T-helper 2 cell treated with Interferon-gamma antibody and Interleukin-4, amounts not matched to agents 5 μg/mL and 100 μg/mL, for 36 hours (primary cell): ENCODE data around the gene PALM.
"Not testable (repeated sequence)": the region's sequence is repeated elsewhere in the genome, so short reads cannot be mapped to it uniquely, and the experiment has no call there.

Source experiments
- DNase-seq: peaks from one replicate; pipeline ENCODE4 v3.0.0; 2021; ENCODE audit warnings: low spot score
- H3K27ac Mint-ChIP-seq: one replicate; pipeline ENCODE4 v1.8.0; 2021; ENCODE audit warnings: mild to moderate bottlenecking, mixed read lengths
- H3K27me3 Mint-ChIP-seq: one replicate; pipeline ENCODE4 v1.8.0; 2021; ENCODE audit warnings: low read depth, mixed read lengths
- H3K36me3 Mint-ChIP-seq: one replicate; pipeline ENCODE4 v1.8.0; 2021; ENCODE audit warnings: low read depth, mixed read lengths
- H3K4me1 Mint-ChIP-seq: one replicate; pipeline ENCODE4 v1.8.0; 2021; ENCODE audit warnings: low read depth, mixed read lengths
- H3K4me3 Mint-ChIP-seq: one replicate; pipeline ENCODE4 v1.8.0; 2022; ENCODE audit warnings: mild to moderate bottlenecking, moderate library complexity, mixed read lengths
- H3K9me3 Mint-ChIP-seq: one replicate; pipeline ENCODE4 v1.8.0; 2021; ENCODE audit warnings: mixed read lengths

Gene PALM

GRCh38 chr19:741506-742131, 32.9 kb downstream of the PALM start:
- Mint-ChIP-seq H3K36me3 (no peaks in the 10 kb centered on the region), H3K27me3 (no peaks in the 10 kb centered on the region), H3K9me3 (peaks cover 4% of the 10 kb centered on the region), H3K27ac (no peak overlapping the region), H3K4me1 (no peaks in the 10 kb centered on the region), H3K4me3 (no peak overlapping the region)
- no peak for DNase-seq

DNA sequence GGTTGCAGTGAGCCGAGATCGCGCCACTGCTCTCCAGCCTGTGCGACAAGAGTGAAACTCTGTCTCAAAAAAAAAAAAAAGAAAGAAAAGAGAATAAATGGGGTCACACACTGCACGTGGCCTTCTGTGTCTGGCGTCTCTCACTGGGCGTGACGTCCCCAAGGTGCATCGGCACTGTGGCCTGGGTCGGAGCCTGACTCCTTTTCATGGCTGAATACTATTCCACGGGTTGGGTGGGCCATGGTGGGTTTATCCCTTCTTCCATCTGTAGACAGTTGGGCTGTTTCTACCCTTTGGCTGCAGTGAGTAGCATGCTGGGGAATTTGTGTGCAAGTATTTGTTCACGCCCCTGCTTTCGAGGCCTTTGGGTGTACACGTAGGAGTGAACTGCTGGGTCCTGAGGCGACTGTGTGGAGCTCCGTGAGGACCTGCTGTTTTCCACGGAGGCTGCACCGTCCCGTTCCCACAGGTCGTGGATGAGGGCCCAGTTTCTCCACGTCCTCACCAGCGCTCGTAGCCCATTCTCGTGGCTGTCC, 33.9 kb downstream of the PALM start:
- H3K4me1 Mint-ChIP-seq, result no peaks in the 10 kb centered on the region
- H3K9me3 Mint-ChIP-seq, result peaks cover 4% of the 10 kb centered on the region
- no peak overlapping the region for H3K4me3 Mint-ChIP-seq
- H3K27me3 Mint-ChIP-seq, result no peaks in the 10 kb centered on the region
- no peak overlapping the region for H3K27ac Mint-ChIP-seq
- no peaks in the 10 kb centered on the region for H3K36me3 Mint-ChIP-seq
- DNase-seq, result no peak

- H3K27ac Mint-ChIP-seq, result no peak overlapping the region
- no peak for DNase-seq
- H3K9me3 Mint-ChIP-seq, result peaks cover 4% of the 10 kb centered on the region
- H3K4me3 Mint-ChIP-seq, result no peak overlapping the region
- no peaks in the 10 kb centered on the region for H3K36me3 Mint-ChIP-seq
- H3K27me3 Mint-ChIP-seq, result no peaks in the 10 kb centered on the region
- H3K4me1 Mint-ChIP-seq, result no peaks in the 10 kb centered on the region
These were observed 34.5 kb downstream of the PALM start for GRCh38 chr19:743168-743687.

DNA sequence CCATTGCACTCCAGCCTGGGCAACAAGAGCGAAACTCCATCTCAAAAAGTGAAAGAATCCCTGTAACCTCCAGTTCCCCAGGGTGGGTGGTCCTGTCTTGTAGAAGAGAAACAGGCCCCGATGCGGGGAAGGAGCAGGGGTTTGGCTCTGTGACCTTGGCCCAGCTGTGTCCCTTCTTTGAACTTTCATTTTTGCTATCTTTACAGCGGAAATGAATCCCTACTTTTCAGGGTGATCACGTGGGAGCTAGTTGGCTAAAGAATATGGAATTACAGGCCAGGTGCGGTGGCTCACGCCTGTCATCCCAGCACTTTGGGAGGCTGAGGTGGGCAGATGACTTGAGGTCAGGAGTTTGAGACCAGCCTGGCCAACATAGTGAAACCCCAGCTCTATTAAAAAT, 36.4 kb downstream of the PALM start:
- not testable (repeated sequence) for H3K36me3 Mint-ChIP-seq, DNase-seq, H3K27ac Mint-ChIP-seq, H3K9me3 Mint-ChIP-seq, H3K4me3 Mint-ChIP-seq, H3K27me3 Mint-ChIP-seq, H3K4me1 Mint-ChIP-seq

DNA sequence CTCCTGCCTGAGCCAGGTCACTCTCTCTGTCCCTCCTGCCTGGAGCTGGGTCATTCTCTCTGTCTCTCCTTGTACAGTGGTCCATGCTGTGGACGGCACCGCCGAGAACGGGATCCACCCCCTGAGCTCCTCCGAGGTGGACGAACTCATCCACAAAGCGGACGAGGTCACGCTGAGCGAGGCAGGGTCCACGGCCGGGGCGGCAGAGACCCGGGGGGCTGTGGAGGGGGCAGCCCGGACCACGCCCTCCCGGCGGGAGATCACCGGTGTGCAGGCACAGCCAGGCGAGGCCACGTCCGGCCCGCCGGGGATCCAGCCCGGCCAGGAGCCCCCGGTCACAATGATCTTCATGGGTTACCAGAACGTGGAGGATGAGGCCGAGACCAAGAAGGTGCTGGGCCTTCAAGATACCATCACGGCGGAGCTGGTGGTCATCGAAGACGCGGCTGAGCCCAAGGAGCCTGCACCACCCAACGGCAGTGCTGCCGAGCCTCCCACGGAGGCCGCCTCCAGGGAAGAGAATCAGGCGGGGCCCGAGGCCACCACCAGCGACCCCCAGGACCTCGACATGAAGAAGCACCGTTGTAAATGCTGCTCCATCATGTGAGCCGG, 37.6 kb downstream of the PALM start:
- Mint-ChIP-seq H3K9me3 (peaks cover 4% of the 10 kb centered on the region), H3K27me3 (no peaks in the 10 kb centered on the region), H3K27ac (no peak overlapping the region), H3K4me1 (no peaks in the 10 kb centered on the region), H3K4me3 (no peak overlapping the region), H3K36me3 (no peaks in the 10 kb centered on the region)
- DNase-seq, result no peak

DNA sequence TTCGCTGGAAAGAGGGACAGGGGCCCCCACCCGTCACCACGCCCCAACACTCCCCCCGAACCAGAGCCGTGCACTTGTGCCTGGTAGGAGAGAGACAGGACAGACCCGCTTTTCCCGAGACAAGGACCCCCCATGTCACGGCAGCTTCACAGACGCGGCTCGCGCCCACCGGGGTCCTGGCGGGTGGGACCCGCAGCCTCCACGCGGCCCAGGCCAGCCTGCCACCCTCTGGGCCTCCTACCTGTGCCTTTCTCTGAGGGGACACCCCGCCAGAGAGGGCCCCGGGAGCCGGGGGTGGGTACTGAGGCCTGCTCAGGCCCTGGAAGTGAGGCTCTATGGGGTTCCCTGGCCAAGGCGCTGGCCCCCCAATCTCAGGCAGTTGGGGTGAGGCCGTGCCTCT, 38.2 kb downstream of the PALM start:
- no peak for DNase-seq

GRCh38 chr19:747432-748273, 38.9 kb downstream of the PALM start:
- Mint-ChIP-seq H3K27ac (no peak overlapping the region), H3K36me3 (no peaks in the 10 kb centered on the region), H3K4me1 (no peaks in the 10 kb centered on the region), H3K9me3 (peaks cover 4% of the 10 kb centered on the region), H3K27me3 (no peaks in the 10 kb centered on the region), H3K4me3 (no peak overlapping the region)
- no peak for DNase-seq

More for the DNA sequence above, 38.2 kb downstream of the PALM start:
- Mint-ChIP-seq H3K4me3 (no peak overlapping the region), H3K4me1 (no peaks in the 10 kb centered on the region), H3K27me3 (no peaks in the 10 kb centered on the region), H3K36me3 (no peaks in the 10 kb centered on the region), H3K9me3 (peaks cover 4% of the 10 kb centered on the region), H3K27ac (no peak overlapping the region)

GRCh38 chr19:748274-748598, 39.5 kb downstream of the PALM start:
- H3K4me3 Mint-ChIP-seq, result no peak overlapping the region

DNA sequence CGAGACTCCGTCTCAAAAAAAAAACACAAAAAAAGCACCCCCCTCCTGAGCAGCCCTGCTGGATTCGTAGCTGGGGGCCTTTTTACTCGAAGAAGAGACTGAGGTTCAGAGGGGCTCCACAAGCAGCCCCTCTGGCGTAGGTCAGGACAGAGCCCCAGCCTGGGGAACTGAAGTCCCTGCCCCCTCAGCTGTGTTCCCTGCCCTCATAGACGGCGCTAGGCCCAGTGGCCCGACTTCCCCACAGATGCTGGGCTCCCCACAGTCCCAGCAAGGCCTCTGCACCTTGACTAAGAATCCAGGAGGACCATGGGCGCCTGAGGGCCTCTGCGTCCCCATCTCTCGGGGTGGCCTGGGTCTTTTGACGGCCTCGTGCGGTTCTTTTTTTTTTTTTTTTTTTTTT, 41.1 kb downstream of the PALM start:
- Mint-ChIP-seq H3K27me3 (no peaks in the 10 kb centered on the region), H3K4me1 (no peaks in the 10 kb centered on the region), H3K4me3 (no peak overlapping the region), H3K36me3 (no peaks in the 10 kb centered on the region), H3K9me3 (no peaks in the 10 kb centered on the region), H3K27ac (no peak overlapping the region)
- DNase-seq, result no peak

More at GRCh38 chr19:748274-748598, 39.5 kb downstream of the PALM start:
- no peak for DNase-seq
- Mint-ChIP-seq H3K36me3 (no peaks in the 10 kb centered on the region), H3K27ac (no peak overlapping the region), H3K9me3 (peaks cover 4% of the 10 kb centered on the region), H3K4me1 (no peaks in the 10 kb centered on the region), H3K27me3 (no peaks in the 10 kb centered on the region)

DNA sequence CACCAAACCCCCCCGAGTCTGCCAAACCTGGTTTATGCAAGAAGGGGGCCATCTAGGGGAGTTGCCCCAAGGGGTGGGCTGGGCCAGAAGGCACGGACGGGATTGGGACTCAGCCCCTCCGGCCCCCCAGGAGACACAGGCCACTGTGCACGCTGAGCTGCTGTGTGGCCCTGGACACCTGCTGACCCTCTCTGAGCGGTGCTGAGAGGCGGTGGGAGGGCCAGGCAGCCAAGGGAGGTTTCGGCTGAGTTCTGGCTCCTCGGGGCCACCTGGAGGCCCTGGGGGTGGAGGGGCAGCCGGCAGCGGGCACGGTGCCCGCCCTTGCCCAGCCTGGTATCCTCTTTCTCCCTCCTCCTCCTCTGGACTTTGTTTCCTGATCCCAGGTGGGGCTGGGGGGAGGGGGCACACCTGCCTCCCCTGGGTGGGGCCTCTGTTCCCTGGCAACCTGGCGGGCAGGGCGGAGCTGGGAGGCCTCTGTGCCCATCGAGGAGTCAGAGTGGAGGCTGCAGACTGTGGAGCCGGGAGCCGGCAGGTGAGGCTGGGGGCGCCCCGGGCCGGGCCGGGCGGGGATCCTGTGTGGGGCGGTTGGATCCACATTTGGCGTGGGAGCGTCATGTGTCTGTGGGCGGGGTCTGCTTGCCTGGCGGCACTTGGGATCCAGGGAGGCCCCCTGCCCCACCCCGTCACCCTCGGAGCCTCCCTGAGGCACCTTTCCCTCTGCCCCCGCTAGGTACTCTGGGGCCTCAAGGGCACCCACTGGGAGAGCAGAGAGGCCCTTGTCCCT, 42.1 kb downstream of the PALM start, which contains the start of gene MISP:
MISP (plus strand) TSS at position 473 of the 784 bp plus-strand sequence. CDS start 5,835 bp downstream, outside the sequence.
- H3K27me3 Mint-ChIP-seq, result no peaks in the 10 kb centered on the region

GRCh38 chr19:751501-752341, 43.0 kb downstream of the PALM start:
- Mint-ChIP-seq H3K9me3 (no peaks in the 10 kb centered on the region), H3K4me3 (no peak overlapping the region), H3K27me3 (no peaks in the 10 kb centered on the region), H3K4me1 (no peaks in the 10 kb centered on the region), H3K27ac (no peak overlapping the region), H3K36me3 (no peaks in the 10 kb centered on the region)
- no peak for DNase-seq

More for the DNA sequence above, 42.1 kb downstream of the PALM start, which contains the start of gene MISP:
- DNase-seq, result no peak
- no peaks in the 10 kb centered on the region for H3K4me1 Mint-ChIP-seq
- H3K4me3 Mint-ChIP-seq, result no peak within 1 kb of the TSS
- no peaks in the 10 kb centered on the region for H3K9me3 Mint-ChIP-seq
- no peak within 1 kb of the TSS for H3K27ac Mint-ChIP-seq
- no peaks in the 10 kb centered on the region for H3K36me3 Mint-ChIP-seq

DNA sequence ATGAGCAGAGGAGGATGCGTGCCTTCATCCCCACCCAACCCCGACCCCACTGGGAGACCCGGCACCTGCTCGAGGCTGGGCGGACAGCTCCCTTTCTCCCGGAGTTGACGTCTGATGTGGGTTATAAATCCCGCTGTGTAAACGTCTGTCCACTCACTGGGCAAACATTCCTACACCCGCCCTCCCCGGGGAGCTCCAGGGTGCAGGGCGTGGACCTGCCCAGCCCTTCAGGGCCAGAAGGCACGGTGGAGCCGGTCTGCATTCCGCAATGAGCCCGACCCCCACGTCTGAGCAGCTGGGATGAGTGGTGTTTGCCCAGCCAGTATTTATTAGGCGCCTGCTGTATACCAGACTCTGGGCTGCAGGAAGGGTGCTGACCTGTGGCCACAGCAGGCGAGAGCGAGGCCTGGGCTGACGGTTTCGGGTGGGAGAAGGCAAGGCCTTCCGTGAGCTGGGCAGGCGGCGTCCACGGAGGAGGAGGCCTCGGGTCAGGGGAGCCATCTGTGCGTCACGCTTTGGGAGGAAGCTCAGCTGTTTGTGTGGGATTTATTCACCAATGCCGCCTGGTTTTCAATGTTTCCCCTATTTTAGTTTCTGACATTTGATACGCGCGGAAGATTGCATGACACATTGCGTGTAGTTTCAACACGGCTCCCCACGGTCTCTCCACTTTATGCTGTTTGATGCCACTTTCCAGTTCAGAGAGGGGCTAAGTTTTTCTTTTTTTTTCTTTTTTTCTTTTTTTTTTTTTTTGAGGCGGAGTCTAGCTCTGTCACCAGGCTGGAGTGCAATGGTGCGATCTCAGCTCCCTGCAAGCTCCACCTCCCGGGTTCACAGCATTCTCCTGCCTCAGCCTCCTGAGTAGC, 44.1 kb downstream of the PALM start:
- H3K4me1 Mint-ChIP-seq, result no peaks in the 10 kb centered on the region
- no peak for DNase-seq
- H3K27me3 Mint-ChIP-seq, result no peaks in the 10 kb centered on the region
- no peak overlapping the region for H3K4me3 Mint-ChIP-seq
- H3K27ac Mint-ChIP-seq, result no peak overlapping the region
- H3K36me3 Mint-ChIP-seq, result no peaks in the 10 kb centered on the region
- no peaks in the 10 kb centered on the region for H3K9me3 Mint-ChIP-seq
